Measurements from ENCODE around the gene FXR2. TPM values are rescaled to one million over a fixed set of nuclear protein-coding genes. Genes with fewer than 3 reads are reported as not detected.

Gene FXR2
- total RNA-seq, 2 donors from 2014 or later: 25.4 to 31.6 TPM

DNA sequence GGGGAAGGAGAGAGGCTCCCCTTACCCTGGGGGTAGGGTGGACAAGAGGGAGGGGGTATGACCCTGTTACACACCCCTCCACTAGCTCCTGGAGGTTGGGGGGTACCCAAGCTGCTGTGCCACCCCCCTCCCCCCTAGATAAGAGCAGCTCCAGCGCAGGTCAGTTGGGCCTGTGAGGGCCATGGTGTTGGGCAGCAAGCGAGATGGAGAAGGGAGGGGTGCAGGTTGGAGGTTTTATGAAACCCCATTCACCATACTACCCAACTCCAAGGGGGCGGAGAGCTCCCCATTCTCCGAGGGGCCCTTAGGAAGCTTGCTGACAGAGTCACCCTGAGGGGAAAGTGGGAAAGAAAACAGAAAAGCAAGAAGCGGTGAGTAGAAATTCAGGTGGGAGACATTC is 23.1 kb downstream of the FXR2 start:
- peak; percentile 66 for DNase-seq (ENCODE audit: low spot score)
- intact Hi-C loops (cut with DNase I): loop anchor here in 1 of 2 donors (2.0 kb wide), 1 partner anchor 15 kb away; no protein-coding TSS in a partner anchor

DNA sequence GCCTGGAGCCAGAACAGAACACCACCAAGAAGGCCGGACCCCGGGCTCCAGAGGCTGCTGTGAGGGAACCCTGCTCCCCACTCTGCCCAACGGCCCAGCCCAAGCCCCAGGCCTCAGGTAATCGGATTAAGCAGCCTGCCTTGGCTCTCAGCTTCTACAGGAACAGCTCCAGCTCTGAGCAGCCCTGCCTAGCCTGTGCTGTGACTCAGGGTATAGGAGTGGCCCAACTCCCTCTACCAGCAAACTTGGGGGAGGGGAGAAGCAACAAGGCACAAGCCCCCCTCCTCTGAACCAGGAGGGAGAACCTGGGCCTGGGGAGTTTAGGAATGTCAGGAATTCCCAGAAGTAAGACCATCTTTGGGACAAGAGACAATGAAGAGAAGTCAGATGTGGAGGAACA is 24.0 kb downstream of the FXR2 start:
- intact Hi-C loops (cut with DNase I): loop anchor here in 1 of 2 donors (2.0 kb wide), 1 partner anchor 16 kb away; no protein-coding TSS in a partner anchor
- DNase-seq (ENCODE audit: low spot score): peak; percentile 75

DNA sequence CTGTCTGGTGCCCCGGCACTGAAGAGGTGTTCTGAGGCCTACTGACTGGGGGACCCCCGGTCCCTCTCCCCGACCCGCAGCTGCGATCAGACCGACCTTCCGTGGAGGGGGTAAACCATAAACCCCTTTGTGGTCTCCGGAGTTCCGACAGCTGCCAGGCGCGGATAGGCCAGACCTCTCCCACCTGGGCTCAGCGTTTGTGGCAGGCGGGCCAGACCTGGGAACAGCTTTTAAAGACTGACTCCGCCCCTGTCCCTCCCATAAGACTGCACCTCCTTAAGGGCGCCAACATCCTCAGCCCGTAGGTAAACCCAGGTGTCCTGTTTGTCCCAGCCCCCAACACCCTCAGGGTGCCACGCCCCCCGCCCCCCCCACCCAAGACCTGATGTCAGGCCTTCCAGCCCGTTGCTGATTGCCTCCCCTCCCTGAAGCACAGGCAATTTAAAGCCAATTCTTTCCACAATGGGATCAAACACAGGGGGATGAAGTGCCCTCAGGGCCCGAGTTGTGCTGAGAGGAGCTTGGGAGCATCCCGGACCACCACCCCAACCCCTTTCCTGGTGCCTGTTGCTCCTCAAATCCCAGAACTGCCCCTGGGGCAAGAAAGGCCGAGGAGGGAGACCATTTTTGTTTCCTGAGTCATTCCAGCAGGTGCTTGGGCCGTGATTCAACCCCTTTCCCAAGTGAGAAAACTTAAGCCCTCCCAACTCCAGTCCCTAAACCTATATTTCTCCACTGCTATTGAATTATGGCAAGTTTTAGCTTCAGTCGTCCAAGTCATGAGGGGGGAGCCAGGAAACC is 24.6 kb downstream of the FXR2 start, which contains the start of gene SOX15:
Gene SOX15 (minus strand): TSS at position 204 of the 801 bp plus-strand sequence. CDS start 418 bp downstream, outside the sequence.
- intact Hi-C loops (cut with DNase I): loop anchor here in 1 of 2 donors (2.0 kb wide), 1 partner anchor 17 kb away; no protein-coding TSS in a partner anchor
- peak; percentile 77 for DNase-seq (ENCODE audit: low spot score)

DNA sequence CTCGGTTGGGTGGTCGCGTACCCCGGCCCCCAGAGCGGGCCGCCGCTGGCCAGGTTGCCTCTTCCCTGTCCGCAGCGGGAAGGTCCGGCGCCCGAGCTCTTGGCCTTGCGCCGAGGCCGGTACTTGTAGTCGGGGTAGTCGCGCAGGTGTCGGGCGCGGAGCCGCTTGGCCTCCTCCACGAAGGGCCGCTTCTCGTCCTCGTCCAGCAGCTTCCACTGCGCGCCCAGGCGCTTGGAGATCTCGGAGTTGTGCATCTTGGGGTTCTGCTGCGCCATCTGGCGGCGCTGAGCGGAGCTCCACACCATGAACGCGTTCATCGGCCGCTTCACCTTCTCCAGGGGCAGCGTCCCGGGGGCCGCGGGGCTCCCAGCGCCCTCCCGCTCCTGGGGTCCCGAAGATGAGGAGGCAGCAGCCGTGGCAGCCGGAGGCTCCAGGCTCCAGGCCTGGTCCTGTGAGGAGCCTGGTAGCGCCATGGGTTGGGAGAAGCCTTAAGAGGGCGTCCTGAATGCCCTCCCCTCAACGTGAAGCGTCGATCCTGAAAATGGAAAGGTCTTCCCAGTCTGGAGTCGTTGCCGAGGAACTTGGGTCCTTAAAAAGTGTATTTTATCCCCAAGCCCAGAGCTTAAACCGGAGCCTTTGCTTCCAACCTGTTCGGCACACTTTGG is 25.4 kb downstream of the FXR2 start:
- peak; percentile 96 for DNase-seq (ENCODE audit: low spot score)
- intact Hi-C loops (cut with DNase I): no loop called here

DNA sequence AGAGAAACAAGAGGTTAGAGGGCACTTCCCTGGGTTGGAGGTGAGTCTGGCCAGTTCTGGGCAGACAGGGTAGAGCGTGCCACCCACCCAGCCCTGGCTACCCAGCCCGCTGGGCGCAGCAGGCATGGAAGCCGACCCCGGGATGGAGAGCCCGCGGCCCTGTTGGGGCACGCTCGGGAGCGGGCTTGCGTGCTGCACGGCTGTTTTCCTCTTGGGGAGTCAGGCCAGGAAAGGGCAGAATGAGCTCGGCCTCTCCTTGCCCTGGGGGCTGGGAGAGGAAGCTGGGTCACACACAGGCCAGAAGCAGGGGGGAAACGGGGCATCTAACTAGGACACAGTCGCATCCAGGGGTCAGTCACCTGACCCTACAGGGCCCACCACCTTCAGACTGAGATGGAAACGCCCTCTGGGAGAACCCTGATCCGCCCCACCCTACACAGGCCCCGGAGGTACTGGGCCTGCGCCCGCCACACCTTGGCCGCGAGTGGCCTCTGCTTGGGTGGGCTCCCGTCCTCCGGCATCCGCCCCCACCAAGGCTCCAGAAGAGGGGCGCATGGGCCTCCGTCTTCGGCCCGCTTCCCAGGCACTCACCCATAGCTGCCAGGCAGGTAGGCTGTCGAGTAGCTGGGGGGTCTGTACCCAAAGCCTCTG is 26.0 kb downstream of the FXR2 start:
- no peak for DNase-seq (ENCODE audit: low spot score)
- intact Hi-C loops (cut with DNase I): no loop called here

DNA sequence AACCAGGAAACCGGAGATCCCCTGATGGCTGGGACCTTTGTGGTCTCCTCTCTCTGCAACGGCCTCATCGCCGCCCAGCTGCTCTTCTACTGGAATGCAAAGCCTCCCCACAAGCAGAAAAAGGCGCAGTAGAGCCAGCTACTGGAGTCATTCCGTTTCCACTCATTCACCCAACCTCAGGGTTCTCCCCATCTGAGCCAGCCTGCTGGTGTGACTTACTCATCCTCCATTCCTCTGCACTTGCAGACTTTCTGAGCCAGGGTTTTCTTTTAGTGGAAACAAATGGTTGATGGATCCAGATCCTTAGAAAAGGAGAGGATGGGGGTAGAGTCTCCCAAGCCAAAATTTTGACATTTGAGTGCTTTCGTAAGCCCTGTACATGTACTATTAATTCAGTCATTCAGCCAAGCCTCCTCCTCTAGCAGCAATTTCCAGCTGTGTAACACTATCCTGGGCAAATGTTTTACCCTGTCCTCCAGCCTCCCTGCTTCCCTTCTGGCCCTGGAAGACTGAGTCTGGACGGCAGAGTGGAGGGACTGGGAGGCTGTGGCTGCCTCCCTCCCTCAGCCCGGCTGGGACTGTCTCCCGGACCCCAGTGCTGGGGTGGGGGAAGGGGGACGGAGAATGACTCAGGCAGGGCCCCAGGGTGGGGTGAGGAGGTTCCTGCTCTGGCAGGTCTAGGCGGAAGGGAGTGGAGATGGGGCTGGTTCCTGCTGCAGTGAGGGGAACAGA is 27.1 kb downstream of the FXR2 start:
- intact Hi-C loops (cut with DNase I): no loop called here
- peak; percentile 85 for DNase-seq (ENCODE audit: low spot score)

DNA sequence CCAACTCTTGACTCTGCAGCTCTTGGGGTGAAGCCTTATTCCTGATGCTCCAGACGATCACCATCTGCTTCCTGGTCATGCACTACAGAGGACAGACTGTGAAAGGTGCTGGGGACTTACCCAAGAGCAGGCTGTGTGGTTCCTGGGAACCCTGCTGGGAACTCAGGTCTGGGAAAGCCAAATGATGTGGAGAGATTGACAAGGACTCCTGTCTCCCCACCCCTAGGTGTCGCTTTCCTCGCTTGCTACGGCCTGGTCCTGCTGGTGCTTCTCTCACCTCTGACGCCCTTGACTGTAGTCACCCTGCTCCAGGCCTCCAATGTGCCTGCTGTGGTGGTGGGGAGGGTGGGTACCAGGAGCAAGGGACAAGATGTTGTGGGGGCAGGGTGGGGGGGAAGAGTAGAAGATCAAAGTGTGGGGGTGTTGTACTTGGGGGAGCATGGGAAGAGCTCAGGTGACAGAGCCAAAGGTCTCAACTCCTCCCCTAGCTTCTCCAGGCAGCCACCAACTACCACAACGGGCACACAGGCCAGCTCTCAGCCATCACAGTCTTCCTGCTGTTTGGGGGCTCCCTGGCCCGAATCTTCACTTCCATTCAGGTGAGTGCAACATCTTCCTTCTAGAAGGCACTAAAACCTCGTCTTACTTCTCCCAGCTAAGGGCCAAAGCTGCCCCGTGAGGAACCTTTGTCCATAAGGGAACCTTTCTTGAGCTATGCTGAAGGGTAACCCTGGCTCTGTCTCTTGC is 27.9 kb downstream of the FXR2 start:
- intact Hi-C loops (cut with DNase I): no loop called here
- DNase-seq (ENCODE audit: low spot score): peak; percentile 62

DNA sequence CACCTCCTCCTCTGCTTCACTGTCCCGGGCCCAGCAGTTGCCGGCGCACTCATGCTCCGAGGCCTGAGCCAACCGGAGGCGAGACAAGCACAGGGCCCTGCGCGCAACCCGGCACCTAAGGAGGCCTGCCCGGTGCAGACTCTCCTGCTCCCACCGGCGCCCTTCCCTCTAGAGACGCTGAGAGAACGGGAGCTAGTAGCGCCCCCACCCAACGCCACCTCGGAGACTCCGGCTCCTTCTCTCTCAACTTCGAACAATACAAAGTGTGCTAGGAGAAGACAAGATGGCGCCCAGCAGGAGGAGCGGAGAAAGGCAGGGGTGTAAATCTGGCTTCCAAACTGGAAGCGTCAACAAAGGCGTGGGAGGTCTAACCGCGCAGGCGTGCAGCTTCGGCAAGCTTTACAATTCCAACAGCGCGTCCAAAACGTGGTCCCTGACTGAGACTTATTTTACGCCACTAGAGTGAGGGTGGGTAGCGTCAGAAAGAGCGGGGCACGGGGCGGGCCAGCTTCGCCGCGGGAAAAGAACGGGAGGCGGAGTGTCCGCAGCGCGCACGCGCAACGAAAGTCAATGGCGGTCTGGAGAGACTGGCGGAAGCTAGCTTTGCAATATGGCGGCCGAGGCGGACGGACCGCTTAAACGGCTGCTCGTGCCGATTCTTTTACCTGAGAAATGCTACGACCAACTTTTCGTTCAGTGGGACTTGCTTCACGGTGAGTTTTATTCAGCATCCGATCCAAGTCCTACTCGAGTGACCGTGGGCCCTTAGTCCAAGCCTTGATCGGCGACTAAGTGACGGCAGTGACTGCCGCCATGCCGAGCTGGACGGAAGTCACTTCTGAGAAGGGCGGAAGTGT is 31.2 kb downstream of the FXR2 start, which contains the start of gene MPDU1:
Gene MPDU1 (plus strand): TSS at position 600 of the 857 bp plus-strand sequence. CDS start 11 bp downstream, at position 611.
- DNase-seq (ENCODE audit: low spot score): peak; percentile 99
- intact Hi-C loops (cut with DNase I): no loop called here

DNA sequence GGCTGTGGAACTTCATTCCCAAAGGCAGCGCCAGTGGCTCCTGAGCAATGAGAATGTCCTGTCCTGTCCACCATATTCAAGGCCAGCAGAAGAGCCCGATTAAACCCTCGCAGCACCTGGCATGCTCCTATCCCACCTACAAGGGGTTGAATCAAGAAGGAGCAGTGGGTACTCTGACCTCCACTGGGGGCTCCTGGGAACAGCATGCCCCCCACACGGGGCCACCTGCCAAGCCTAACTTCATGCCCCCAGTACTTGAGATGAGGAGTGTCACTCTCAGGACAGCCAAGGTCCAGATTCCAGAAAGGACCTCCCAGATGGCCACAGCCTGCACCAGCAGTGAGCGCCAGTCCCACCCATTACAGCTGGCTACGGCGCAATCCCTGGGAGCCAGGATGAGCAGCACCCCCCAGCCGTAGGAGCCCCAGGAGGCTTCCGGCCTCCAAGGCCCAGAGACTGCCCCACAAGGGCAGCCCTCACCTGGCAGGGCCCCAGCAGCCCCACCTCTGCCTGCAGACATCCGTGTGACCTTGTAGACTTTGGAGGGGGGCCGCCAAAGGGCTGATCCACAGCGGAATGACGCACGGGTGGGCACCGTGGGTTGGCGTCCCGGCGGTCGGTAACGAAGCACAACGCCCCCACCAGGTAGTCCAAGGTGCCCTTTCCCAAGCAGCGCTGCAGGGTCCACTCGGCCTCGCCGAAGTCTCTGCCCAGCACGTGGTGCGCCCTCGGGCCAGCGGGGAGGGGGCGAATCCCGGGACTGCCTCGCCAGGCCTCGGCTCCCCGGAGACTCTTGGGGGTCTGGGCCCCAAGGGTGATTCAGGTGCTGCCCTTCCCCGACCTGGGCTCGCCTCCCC is 32.1 kb downstream of the FXR2 start:
- intact Hi-C loops (cut with DNase I): no loop called here
- DNase-seq (ENCODE audit: low spot score): peak; percentile 84

DNA sequence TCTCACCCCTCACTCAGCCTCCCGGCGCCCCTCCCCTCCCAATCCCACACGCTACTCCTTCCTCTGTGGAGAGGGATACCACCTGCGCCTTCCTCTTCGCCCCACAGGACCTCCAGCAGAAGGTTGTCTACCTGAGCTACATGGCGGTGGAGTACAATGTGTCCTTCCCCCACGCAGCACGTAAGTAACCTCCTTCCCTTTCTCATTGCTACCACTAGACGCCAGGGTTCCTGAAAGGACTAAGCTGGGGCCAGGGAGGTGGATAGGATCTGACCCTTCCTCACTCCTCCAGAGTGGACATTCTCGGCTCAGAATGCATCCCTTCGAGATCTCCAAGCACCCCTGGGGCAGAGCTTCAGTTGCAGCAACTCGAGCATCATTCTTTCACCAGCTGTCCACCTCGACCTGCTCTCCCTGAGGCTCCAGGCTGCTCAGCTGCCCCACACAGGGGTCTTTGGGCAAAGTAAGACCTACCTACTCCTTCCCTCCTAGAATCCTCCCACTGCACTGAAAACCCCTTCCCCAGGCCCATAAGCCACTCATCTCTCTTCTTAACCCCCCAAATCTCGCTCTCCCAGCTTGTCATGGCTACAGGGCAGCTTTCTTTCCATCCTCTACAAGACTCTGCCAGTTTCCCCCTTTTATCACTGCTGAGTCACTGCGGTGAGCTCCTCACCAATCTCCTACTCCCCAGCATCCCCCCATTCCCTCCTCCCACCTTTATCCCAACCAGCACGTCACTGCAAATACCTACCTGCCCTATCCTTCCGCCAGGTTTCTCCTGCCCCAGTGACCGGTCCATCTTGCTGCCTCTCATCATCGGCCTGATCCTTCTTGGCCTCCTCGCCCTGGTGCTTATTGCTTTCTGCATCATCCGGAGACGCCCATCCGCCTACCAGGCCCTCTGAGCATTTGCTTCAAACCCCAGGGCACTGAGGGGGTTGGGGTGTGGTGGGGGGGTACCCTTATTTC is 33.8 kb downstream of the FXR2 start:
- no peak for DNase-seq (ENCODE audit: low spot score)
- intact Hi-C loops (cut with DNase I): no loop called here

DNA sequence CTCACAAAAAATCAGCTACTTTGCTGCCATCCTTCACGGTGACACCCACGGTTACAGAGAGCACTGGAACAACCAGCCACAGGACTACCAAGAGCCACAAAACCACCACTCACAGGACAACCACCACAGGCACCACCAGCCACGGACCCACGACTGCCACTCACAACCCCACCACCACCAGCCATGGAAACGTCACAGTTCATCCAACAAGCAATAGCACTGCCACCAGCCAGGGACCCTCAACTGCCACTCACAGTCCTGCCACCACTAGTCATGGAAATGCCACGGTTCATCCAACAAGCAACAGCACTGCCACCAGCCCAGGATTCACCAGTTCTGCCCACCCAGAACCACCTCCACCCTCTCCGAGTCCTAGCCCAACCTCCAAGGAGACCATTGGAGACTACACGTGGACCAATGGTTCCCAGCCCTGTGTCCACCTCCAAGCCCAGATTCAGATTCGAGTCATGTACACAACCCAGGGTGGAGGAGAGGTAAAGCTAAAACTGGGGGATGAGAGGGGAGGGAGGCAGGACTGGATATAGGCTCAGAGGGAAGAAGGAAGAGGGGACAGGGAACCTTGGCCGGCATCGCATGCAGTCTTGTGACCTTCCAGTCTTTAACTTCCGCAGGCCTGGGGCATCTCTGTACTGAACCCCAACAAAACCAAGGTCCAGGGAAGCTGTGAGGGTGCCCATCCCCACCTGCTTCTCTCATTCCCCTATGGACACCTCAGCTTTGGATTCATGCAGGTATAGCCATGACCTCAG is 34.7 kb downstream of the FXR2 start:
- intact Hi-C loops (cut with DNase I): loop anchor here in 1 of 2 donors (10.0 kb wide), 1 partner anchor 1365 kb away; no protein-coding TSS in a partner anchor

DNA sequence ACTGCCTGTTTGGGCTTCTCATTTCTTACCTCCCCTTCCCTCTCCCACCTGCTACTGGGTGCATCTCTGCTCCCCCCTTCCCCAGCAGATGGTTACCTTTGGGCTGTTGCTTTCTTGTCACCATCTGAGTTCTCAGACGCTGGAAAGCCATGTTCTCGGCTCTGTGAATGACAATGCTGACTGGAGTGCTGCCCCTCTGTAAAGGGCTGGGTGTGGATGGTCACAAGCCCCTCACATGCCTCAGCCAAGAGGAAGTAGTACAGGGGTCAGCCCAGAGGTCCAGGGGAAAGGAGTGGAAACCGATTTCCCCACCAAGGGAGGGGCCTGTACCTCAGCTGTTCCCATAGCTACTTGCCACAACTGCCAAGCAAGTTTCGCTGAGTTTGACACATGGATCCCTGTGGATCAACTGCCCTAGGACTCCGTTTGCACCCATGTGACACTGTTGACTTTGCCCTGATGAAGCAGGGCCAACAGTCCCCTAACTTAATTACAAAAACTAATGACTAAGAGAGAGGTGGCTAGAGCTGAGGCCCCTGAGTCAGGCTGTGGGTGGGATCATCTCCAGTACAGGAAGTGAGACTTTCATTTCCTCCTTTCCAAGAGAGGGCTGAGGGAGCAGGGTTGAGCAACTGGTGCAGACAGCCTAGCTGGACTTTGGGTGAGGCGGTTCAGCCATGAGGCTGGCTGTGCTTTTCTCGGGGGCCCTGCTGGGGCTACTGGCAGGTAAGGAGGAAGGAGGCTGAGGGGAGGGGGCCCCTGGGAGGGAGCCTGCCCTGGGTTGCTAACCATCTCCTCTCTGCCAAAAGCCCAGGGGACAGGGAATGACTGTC is 35.5 kb downstream of the FXR2 start, which contains the start of gene CD68:
Gene CD68 (plus strand): TSS at position 638 of the 833 bp plus-strand sequence. CDS start 40 bp downstream, at position 678.
- intact Hi-C loops (cut with DNase I): loop anchor here in 1 of 2 donors (10.0 kb wide), 1 partner anchor 1366 kb away; no protein-coding TSS in a partner anchor
- peak; percentile 92 for DNase-seq (ENCODE audit: low spot score)

More for the DNA sequence above, 34.7 kb downstream of the FXR2 start:
- no peak for DNase-seq (ENCODE audit: low spot score)

All from posterior vena cava (tissue), 2 donors.